HG03064 (cell line): ENCODE measurements around the gene RHPN2.
A peak's percentile ranks its signal among the peaks of the same experiment; 100 is the strongest.
"Not testable (repeated sequence)": the region's sequence is repeated elsewhere in the genome, so short reads cannot be mapped to it uniquely, and the experiment has no call there.

ENCODE experiments used
- ATAC-seq: cut with Tn5 transposase; IDR thresholded peaks from one replicate; pipeline ENCODE4 v1.9.1; 2021; ENCODE audit warnings: low read depth; ENCODE audit not compliant: unreplicated experiment

Gene RHPN2

GRCh38 chr19:32982488-32982887 is 82.2 kb downstream of the RHPN2 start:
- not testable (repeated sequence) for ATAC-seq

GRCh38 chr19:32979807-32980206 is 84.9 kb downstream of the RHPN2 start:
- ATAC-seq: not testable (repeated sequence)

- ATAC-seq: not testable (repeated sequence)
Observed at GRCh38 chr19:32977813-32978212, 86.9 kb downstream of the RHPN2 start.

- no peak for ATAC-seq
Observed at GRCh38 chr19:32977280-32977679, 87.4 kb downstream of the RHPN2 start.

GRCh38 chr19:32976223-32976805 is 88.4 kb downstream of the RHPN2 start:
- no peak for ATAC-seq

- peak; percentile 96 for ATAC-seq
Observed at GRCh38 chr19:32971715-32972540, 92.8 kb downstream of the RHPN2 start, which contains the start of the genes CEP89 and FAAP24. TSS of gene CEP89 (minus strand) at chr19:32971958. CDS start at chr19:32971874, 84 bp downstream. TSS of gene FAAP24 (plus strand) at chr19:32972242. CDS start at chr19:32973197, 955 bp downstream.

GRCh38 chr19:32971012-32971595 is 93.6 kb downstream of the RHPN2 start:
- no peak for ATAC-seq

- no peak for ATAC-seq
Observed at GRCh38 chr19:32969549-32969948, 95.1 kb downstream of the RHPN2 start.

- no peak for ATAC-seq
Observed at GRCh38 chr19:32966750-32967149, 97.9 kb downstream of the RHPN2 start.

GRCh38 chr19:32945260-32945659 is 119.4 kb downstream of the RHPN2 start:
- no peak for ATAC-seq

- ATAC-seq: not testable (repeated sequence)
Observed at GRCh38 chr19:32941273-32941672, 123.4 kb downstream of the RHPN2 start.

GRCh38 chr19:32936065-32936464 is 128.6 kb downstream of the RHPN2 start:
- no peak for ATAC-seq

GRCh38 chr19:32935629-32936028 is 129.1 kb downstream of the RHPN2 start:
- no peak for ATAC-seq

- ATAC-seq: no peak
Observed at GRCh38 chr19:32933571-32933970, 131.1 kb downstream of the RHPN2 start.

GRCh38 chr19:32930567-32930966 is 134.1 kb downstream of the RHPN2 start:
- ATAC-seq: no peak

GRCh38 chr19:32928806-32929205 is 135.9 kb downstream of the RHPN2 start:
- no peak for ATAC-seq
